ENCODE results near the gene SMOC1. TPM values are rescaled to one million over a fixed set of nuclear protein-coding genes. Genes with fewer than 3 reads are reported as not detected.

SMOC1 gene
- total RNA-seq, 2 experiments from 2014 or later, result not detected

GRCh38 chr14:70052990-70053389 lies 173.8 kb downstream of the SMOC1 start:
- ChIA-PET CTCF (interaction anchor here (0.6 to 1.8 kb wide), 4 partner anchors 12 to 181 kb away, joined by 3 to 7 read pairs (median 5); no protein-coding TSS in a partner anchor), POLR2A (no interaction called here)
- H3K4me1 Mint-ChIP-seq (ENCODE audit: low read depth), result no peaks in the 10 kb centered on the region
- no peak overlapping the region for H3K27ac Mint-ChIP-seq
- peaks cover 5% of the 10 kb centered on the region for H3K27me3 Mint-ChIP-seq
- peak; percentile 33 for DNase-seq
- intact Hi-C loops (cut with micrococcal nuclease), result no loop called here
- H3K4me3 Mint-ChIP-seq, result no peak overlapping the region
- H3K36me3 Mint-ChIP-seq, result no peaks in the 10 kb centered on the region
- H3K9me3 Mint-ChIP-seq, result no peaks in the 10 kb centered on the region

GRCh38 chr14:70057519-70058136 lies 178.4 kb downstream of the SMOC1 start:
- POLR2A ChIA-PET, result no interaction called here
- no peak for DNase-seq
- Mint-ChIP-seq H3K27me3 (peaks cover 16% of the 10 kb centered on the region), H3K4me3 (no peak overlapping the region), H3K4me1 (ENCODE audit: low read depth) (no peaks in the 10 kb centered on the region), H3K9me3 (no peaks in the 10 kb centered on the region), H3K36me3 (no peaks in the 10 kb centered on the region), H3K27ac (no peak overlapping the region)
- intact Hi-C loops (cut with micrococcal nuclease), result no loop called here
- CTCF ChIA-PET, result interaction anchor here (2.5 kb wide), 1 partner anchor 16 kb away, joined by 10 read pairs; no protein-coding TSS in a partner anchor

DNA sequence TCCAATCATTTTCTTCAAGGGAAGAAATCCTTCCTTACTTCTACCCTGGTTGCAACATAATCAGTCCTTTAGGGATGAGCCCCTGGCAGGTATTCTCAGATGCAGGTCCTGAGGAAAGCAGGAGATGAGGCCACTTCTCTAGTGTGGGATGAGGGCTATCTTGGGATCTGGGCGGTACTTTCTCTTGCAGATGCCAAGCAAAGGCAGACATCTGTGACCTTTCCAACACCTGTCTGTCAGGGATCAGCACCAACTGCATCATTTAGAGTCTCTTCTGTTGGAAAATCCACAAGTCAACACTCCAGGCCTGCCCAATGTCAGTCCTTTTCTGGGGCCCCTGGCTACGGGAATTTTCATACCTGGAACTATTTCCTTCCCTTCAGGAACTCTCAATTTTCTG lies 180.3 kb downstream of the SMOC1 start:
- peaks cover 22% of the 10 kb centered on the region for H3K27me3 Mint-ChIP-seq
- intact Hi-C loops (cut with micrococcal nuclease), result no loop called here
- no peak overlapping the region for H3K27ac Mint-ChIP-seq
- DNase-seq, result no peak
- CTCF ChIA-PET, result no interaction called here
- POLR2A ChIA-PET, result no interaction called here
- H3K36me3 Mint-ChIP-seq, result no peaks in the 10 kb centered on the region
- H3K4me3 Mint-ChIP-seq, result no peak overlapping the region
- no peaks in the 10 kb centered on the region for H3K9me3 Mint-ChIP-seq
- no peaks in the 10 kb centered on the region for H3K4me1 Mint-ChIP-seq (ENCODE audit: low read depth)

DNA sequence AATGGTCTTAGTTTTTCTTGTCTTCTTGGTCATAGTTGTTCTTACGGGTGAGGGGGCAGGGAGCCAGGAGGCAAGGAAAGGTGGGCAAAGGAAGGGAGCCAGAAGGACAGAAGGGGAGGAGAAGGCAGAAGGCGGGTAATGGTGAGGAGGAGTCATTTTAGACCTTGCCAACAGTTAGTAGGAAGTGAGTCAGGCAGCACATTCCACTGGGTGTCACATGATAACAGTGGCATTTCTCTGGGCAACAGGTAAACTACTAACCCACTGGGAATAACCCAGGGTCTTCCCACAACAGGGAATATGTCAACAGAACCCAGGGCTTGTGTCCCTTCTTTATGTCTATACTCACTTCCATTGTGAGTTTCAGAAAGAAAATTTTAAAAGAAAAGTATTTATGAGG lies 181.9 kb downstream of the SMOC1 start:
- POLR2A ChIA-PET, result no interaction called here
- intact Hi-C loops (cut with micrococcal nuclease), result no loop called here
- Mint-ChIP-seq H3K27me3 (peaks cover 24% of the 10 kb centered on the region), H3K4me3 (no peak overlapping the region), H3K27ac (no peak overlapping the region), H3K9me3 (no peaks in the 10 kb centered on the region), H3K4me1 (ENCODE audit: low read depth) (no peaks in the 10 kb centered on the region), H3K36me3 (no peaks in the 10 kb centered on the region)
- CTCF ChIA-PET, result interaction anchor here (1.5 kb wide), 1 partner anchor 13 kb away, joined by 3 read pairs; no protein-coding TSS in a partner anchor
- DNase-seq, result no peak

- Mint-ChIP-seq H3K27me3 (peaks cover 18% of the 10 kb centered on the region), H3K4me1 (ENCODE audit: low read depth) (no peaks in the 10 kb centered on the region), H3K9me3 (no peaks in the 10 kb centered on the region), H3K36me3 (no peaks in the 10 kb centered on the region), H3K27ac (no peak overlapping the region), H3K4me3 (no peak overlapping the region)
- DNase-seq, result no peak
- ChIA-PET POLR2A (no interaction called here), CTCF (interaction anchor here (0.6 to 1.1 kb wide), 4 partner anchors 8 to 356 kb away, joined by 3 to 4 read pairs (median 4); no protein-coding TSS in a partner anchor)
- intact Hi-C loops (cut with micrococcal nuclease), result no loop called here
Measured at GRCh38 chr14:70064136-70064865, 185.1 kb downstream of the SMOC1 start.

DNA sequence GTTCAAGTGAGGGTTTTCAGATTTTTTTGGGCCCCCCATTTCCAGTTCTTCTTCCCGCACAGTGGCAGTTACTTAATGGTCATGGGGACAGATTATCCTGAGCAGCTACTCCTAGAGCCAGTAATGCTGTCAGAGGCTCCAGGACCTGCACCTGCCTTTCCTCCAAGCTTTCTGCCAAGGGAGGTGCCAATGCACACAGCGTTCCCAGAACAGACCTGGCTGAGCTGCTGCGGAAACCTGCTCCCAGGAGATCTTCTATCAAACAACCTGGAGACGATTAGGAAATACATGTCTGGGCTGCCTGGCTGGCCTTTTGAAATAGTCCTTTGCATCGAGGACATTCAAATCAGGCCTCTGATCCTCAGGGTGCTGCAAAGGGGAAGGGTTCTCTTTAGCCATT lies 188.6 kb downstream of the SMOC1 start:
- intact Hi-C loops (cut with micrococcal nuclease), result no loop called here
- Mint-ChIP-seq H3K27me3 (peaks cover 13% of the 10 kb centered on the region), H3K36me3 (no peaks in the 10 kb centered on the region), H3K4me1 (ENCODE audit: low read depth) (no peaks in the 10 kb centered on the region), H3K27ac (no peak overlapping the region), H3K9me3 (no peaks in the 10 kb centered on the region), H3K4me3 (no peak overlapping the region)
- CTCF ChIA-PET, result interaction anchor here (1.0 kb wide), 1 partner anchor 40 kb away, joined by 3 read pairs; no protein-coding TSS in a partner anchor
- no peak for DNase-seq
- POLR2A ChIA-PET, result no interaction called here

- no peak for DNase-seq
- Mint-ChIP-seq H3K27me3 (peaks cover 11% of the 10 kb centered on the region), H3K9me3 (no peaks in the 10 kb centered on the region), H3K4me3 (no peak overlapping the region), H3K4me1 (ENCODE audit: low read depth) (no peaks in the 10 kb centered on the region), H3K36me3 (no peaks in the 10 kb centered on the region), H3K27ac (no peak overlapping the region)
- POLR2A ChIA-PET, result no interaction called here
- CTCF ChIA-PET, result no interaction called here
- intact Hi-C loops (cut with micrococcal nuclease), result no loop called here
Measured at GRCh38 chr14:70069186-70069585, 190.0 kb downstream of the SMOC1 start.

DNA sequence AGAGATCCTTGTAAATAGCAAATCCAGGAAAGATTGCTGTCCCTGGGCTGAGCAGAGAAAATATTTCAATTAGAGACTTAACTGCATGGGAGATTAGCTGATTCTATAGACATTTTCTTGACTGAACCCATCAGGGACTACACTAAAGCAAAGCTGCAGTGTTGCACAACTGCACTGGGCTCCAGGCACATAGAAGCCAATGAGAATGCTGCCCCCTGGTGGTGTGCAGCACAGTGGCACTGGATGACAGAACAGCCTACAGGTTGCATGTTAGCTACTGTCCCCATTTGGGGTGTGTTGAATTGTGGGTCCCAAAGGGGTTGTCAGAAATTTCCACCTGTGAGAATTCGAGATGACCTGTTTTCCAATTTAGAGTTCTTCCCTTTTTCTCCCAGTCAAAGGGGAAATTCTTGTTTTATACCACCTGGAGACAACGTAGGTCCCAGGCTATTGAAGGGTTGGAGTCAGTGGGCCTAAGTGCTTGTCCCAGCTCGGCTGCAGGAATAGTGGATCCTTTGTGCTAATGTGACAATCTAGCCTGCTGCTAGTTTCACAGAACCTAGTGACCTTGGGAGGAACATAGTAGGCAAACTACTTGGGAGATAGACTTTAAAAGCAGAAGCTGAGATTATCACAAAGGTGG lies 194.8 kb downstream of the SMOC1 start:
- Mint-ChIP-seq H3K27ac (no peak overlapping the region), H3K9me3 (no peaks in the 10 kb centered on the region), H3K27me3 (peaks cover 9% of the 10 kb centered on the region), H3K36me3 (no peaks in the 10 kb centered on the region), H3K4me3 (no peak overlapping the region), H3K4me1 (ENCODE audit: low read depth) (no peaks in the 10 kb centered on the region)
- ChIA-PET CTCF (interaction anchor here (0.6 to 4.9 kb wide), 29 partner anchors 8 to 519 kb away, joined by 3 to 52 read pairs (median 4); no protein-coding TSS in a partner anchor), POLR2A (no interaction called here)
- intact Hi-C loops (cut with micrococcal nuclease), result loop anchor here (1.0 kb wide), 1 partner anchor 256 kb away; no protein-coding TSS in a partner anchor
- peak; percentile 71 for DNase-seq

DNA sequence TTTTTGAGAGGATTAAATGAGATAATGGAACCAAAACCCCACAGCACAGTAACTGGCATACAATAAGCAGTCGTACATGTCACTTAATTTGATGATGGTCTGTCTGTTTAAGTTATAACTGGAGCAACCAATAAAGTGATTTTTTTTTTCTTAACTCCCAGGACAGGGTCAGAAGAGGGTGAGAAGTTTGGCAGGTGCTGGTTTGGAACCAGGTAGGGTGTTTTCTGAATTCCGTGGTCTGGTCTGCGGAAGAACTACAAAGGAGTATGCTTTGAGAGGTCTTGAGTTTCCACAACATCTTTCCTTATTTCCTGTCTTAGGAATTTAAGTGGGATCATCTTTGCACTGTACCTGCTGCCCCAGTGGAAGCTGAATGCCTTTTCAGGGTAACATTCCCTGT lies 197.8 kb downstream of the SMOC1 start:
- no peaks in the 10 kb centered on the region for H3K9me3 Mint-ChIP-seq
- ChIA-PET CTCF (no interaction called here), POLR2A (no interaction called here)
- no peaks in the 10 kb centered on the region for H3K36me3 Mint-ChIP-seq
- no peak overlapping the region for H3K27ac Mint-ChIP-seq
- H3K27me3 Mint-ChIP-seq, result peaks cover 13% of the 10 kb centered on the region
- no peaks in the 10 kb centered on the region for H3K4me1 Mint-ChIP-seq (ENCODE audit: low read depth)
- intact Hi-C loops (cut with micrococcal nuclease), result no loop called here
- no peak for DNase-seq
- H3K4me3 Mint-ChIP-seq, result no peak overlapping the region

DNA sequence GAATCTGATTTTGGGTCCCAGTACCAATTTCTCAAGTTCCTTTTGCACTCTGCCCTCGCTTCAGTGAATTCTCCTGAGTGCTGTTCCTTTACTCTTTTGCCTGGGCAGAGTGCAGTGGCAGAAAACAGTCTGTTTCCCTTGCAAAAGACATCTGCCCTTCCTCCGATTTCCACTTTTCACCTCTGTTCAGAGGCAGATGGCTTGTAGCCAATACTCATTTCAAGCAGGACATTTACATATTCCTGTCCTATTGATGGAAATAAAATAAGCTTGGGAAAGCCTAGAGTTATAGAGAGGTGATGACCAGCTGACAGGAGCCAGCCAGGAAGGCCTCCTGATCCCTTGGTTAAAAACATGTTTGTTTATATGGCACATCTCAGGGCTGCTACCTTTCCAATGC lies 198.5 kb downstream of the SMOC1 start:
- no peaks in the 10 kb centered on the region for H3K36me3 Mint-ChIP-seq
- H3K27ac Mint-ChIP-seq, result no peak overlapping the region
- no peak for DNase-seq
- no peak overlapping the region for H3K4me3 Mint-ChIP-seq
- H3K27me3 Mint-ChIP-seq, result peaks cover 16% of the 10 kb centered on the region
- CTCF ChIA-PET, result interaction anchor here (1.5 kb wide), 1 partner anchor 14 kb away, joined by 6 read pairs; no protein-coding TSS in a partner anchor
- intact Hi-C loops (cut with micrococcal nuclease), result no loop called here
- no peaks in the 10 kb centered on the region for H3K4me1 Mint-ChIP-seq (ENCODE audit: low read depth)
- H3K9me3 Mint-ChIP-seq, result no peaks in the 10 kb centered on the region
- POLR2A ChIA-PET, result no interaction called here

- POLR2A ChIA-PET, result no interaction called here
Measured at GRCh38 chr14:70078329-70078728, 199.1 kb downstream of the SMOC1 start.

DNA sequence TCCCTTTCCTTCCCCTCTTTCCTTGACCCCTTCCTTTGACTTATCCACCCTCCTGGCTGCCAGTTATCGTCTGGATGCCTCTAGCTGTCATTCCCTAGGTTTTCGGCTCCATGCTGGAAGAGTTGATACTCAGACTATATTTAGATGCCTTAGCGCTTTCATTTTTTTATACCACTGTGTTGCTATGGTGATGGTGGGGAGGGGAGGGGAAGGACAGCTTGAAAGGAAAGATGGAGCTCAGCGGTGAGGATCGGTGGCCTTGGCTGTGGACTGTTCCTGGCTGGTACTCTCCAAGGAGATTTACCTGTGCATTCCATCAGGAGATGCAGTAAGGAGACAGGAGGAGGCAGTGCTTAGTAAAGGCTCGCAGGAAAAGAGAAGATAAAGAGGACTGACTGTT lies 200.9 kb downstream of the SMOC1 start:
- Mint-ChIP-seq H3K4me3 (no peak overlapping the region), H3K4me1 (ENCODE audit: low read depth) (no peaks in the 10 kb centered on the region), H3K9me3 (no peaks in the 10 kb centered on the region), H3K36me3 (no peaks in the 10 kb centered on the region), H3K27ac (no peak overlapping the region), H3K27me3 (peaks cover 19% of the 10 kb centered on the region)
- no peak for DNase-seq
- intact Hi-C loops (cut with micrococcal nuclease), result no loop called here
- POLR2A ChIA-PET, result no interaction called here
- CTCF ChIA-PET, result no interaction called here

More at GRCh38 chr14:70078329-70078728, 199.1 kb downstream of the SMOC1 start:
- DNase-seq, result no peak
- H3K36me3 Mint-ChIP-seq, result no peaks in the 10 kb centered on the region
- CTCF ChIA-PET, result interaction anchor here (1.1 to 1.5 kb wide), 2 partner anchors 13 to 260 kb away, joined by 3 to 6 read pairs; no protein-coding TSS in a partner anchor
- no peaks in the 10 kb centered on the region for H3K4me1 Mint-ChIP-seq (ENCODE audit: low read depth)
- intact Hi-C loops (cut with micrococcal nuclease), result no loop called here
- H3K4me3 Mint-ChIP-seq, result no peak overlapping the region
- no peaks in the 10 kb centered on the region for H3K9me3 Mint-ChIP-seq
- peaks cover 16% of the 10 kb centered on the region for H3K27me3 Mint-ChIP-seq
- H3K27ac Mint-ChIP-seq, result no peak overlapping the region
